SK-N-SH (cell line): ENCODE data around the gene PHF12. TPM values are rescaled to one million over a fixed set of nuclear protein-coding genes. Genes with fewer than 3 reads are reported as not detected.

Experiments used
- CTCF ChIA-PET: fragments of 300-600, 350-600 bp; formaldehyde crosslinking; extraction: SDS; loops from one replicate; lab custom pipeline; 2021; lab: Yijun Ruan, JAX
- POLR2A ChIA-PET: fragments of 350-600 bp; sonication (Branson Sonifier 250); formaldehyde crosslinking; extraction: SDS; loops from one replicate; lab custom pipeline; 2020; ENCODE audit warnings: antibody characterized with exemption, inconsistent platforms; lab: Yijun Ruan, JAX
- DNase-seq: peaks from one replicate; pipeline ENCODE4 v3.0.0; 2012
- H2AFZ ChIP-seq: fragments of 200-600 bp; sonication (generic); 2 replicates; pipeline ENCODE4 v1.8.1; 2016; ENCODE audit warnings: antibody characterized with exemption, mild to moderate bottlenecking, low read depth
- H3F3A ChIP-seq: fragments of 200-600 bp; sonication (generic); replicated peaks from 2 replicates; pipeline ENCODE3; 2016; ENCODE audit warnings: antibody characterized with exemption, mild to moderate bottlenecking; ENCODE audit not compliant: insufficient read depth
- H3K27ac ChIP-seq, 2 experiments: fragments of 200-500 bp in 1 of 2; fragments of 200-600 bp in 1 of 2; sonication (Bioruptor generic) in 1 of 2; sonication (generic), shearing (Covaris generic) in 1 of 2; 2 replicates each; pipeline versions ENCODE4 v1.5.1 to v1.6.1; 2014 to 2016; ENCODE audit warnings: low read depth in 2 of 2, inconsistent platforms in 1 of 2, low read length in 1 of 2, mild to moderate bottlenecking in 1 of 2, mixed read lengths in 1 of 2
- H3K27me3 ChIP-seq: fragments of 200-600 bp; sonication (generic), shearing (Covaris generic); 2 replicates; pipeline ENCODE4 v1.6.1; 2016; ENCODE audit warnings: mixed run types; ENCODE audit not compliant: insufficient read depth
- H3K36me3 ChIP-seq, 2 experiments: fragments of 200-500 bp in 1 of 2; fragments of 200-600 bp in 1 of 2; sonication (Bioruptor generic) in 1 of 2; sonication (generic) in 1 of 2; replicated peaks in 1 of 2; 2 replicates each; pipeline versions ENCODE3 to v1.5.1; 2014 to 2016; ENCODE audit warnings: low read length in 1 of 2, mild to moderate bottlenecking in 1 of 2; ENCODE audit not compliant: insufficient read depth in 2 of 2, control insufficient read depth in 1 of 2
- H3K4me1 ChIP-seq, 2 experiments: fragments of 200-500 bp in 1 of 2; fragments of 200-600 bp in 1 of 2; sonication (Bioruptor generic) in 1 of 2; sonication (generic), shearing (Covaris generic) in 1 of 2; 2 replicates each; pipeline versions ENCODE4 v1.5.1 to v1.6.1; 2014 to 2016; ENCODE audit warnings: low read depth in 1 of 2, low read length in 1 of 2, mixed run types in 1 of 2; ENCODE audit not compliant: insufficient read depth in 2 of 2, control insufficient read depth in 1 of 2
- H3K4me2 ChIP-seq: fragments of 200-600 bp; sonication (generic), shearing (Covaris generic); 2 replicates; pipeline ENCODE4 v1.6.1; 2017; ENCODE audit warnings: mixed run types
- H3K4me3 ChIP-seq, 2 experiments: fragments of 200-500 bp in 1 of 2; fragments of 200-600 bp in 1 of 2; sonication (Bioruptor generic) in 1 of 2; sonication (generic), shearing (Covaris generic) in 1 of 2; 2 replicates each; pipeline versions ENCODE4 v1.5.1 to v1.8.1; 2014 to 2016; ENCODE audit warnings: low read depth in 2 of 2, inconsistent platforms in 1 of 2, low read length in 1 of 2, mild to moderate bottlenecking in 1 of 2, mixed read lengths in 1 of 2, moderate library complexity in 1 of 2
- H3K79me2 ChIP-seq: fragments of 200-600 bp; sonication (generic); 2 replicates; pipeline ENCODE4 v1.8.1; 2017; ENCODE audit warnings: mild to moderate bottlenecking; ENCODE audit not compliant: insufficient read depth
- H3K9ac ChIP-seq: fragments of 200-600 bp; sonication (generic); 2 replicates; pipeline ENCODE4 v1.6.1; 2017; ENCODE audit warnings: mixed run types
- H3K9me2 ChIP-seq: fragments of 200-600 bp; sonication (generic); 2 replicates; pipeline ENCODE4 v1.6.1; 2017; ENCODE audit warnings: mixed run types
- H3K9me3 ChIP-seq: fragments of 200-600 bp; sonication (generic); 2 replicates; pipeline ENCODE4 v1.6.1; 2017; ENCODE audit warnings: mixed run types, mild to moderate bottlenecking, moderate library complexity
- H4K20me1 ChIP-seq: fragments of 200-600 bp; sonication (generic); 2 replicates; pipeline ENCODE4 v1.6.1; 2017; ENCODE audit warnings: mild to moderate bottlenecking, mixed run types; ENCODE audit not compliant: insufficient read depth
- FOSL2 ChIP-seq: IDR thresholded peaks from 2 replicates; pipeline ENCODE4 v1.4.0; 2012; ENCODE audit warnings: low read depth, mild to moderate bottlenecking, moderate library complexity, borderline replicate concordance
- JUND ChIP-seq: IDR thresholded peaks from 2 replicates; pipeline ENCODE4 v1.4.0; 2012
- POLR2AphosphoS5 ChIP-seq: IDR thresholded peaks from 2 replicates; pipeline ENCODE4 v1.6.1; 2012; ENCODE audit warnings: low read depth, low read length
- RXRA ChIP-seq: IDR thresholded peaks from 2 replicates; pipeline ENCODE4 v1.4.0; 2012; ENCODE audit warnings: low read depth, mild to moderate bottlenecking, borderline replicate concordance
- WGBS: methylation state at CpG from one replicate; pipeline ENCODE4 v1.1.6; 2017; ENCODE audit warnings: low lambda C conversion rate; 5-methylcytosine and 5-hydroxymethylcytosine counted together
- polyA plus RNA-seq, 3 experiments: library from polyadenylated mRNA; depleted of rRNA; stranded (reverse); fragments of >200 nt; gene quantifications; 2 replicates each; pipeline ENCODE4 v1.2.3, GENCODE V29; 2012

Gene PHF12
- polyA plus RNA-seq, 1 of the 3 experiments (the other 2 are of a cell fraction) = 24.0 TPM

DNA sequence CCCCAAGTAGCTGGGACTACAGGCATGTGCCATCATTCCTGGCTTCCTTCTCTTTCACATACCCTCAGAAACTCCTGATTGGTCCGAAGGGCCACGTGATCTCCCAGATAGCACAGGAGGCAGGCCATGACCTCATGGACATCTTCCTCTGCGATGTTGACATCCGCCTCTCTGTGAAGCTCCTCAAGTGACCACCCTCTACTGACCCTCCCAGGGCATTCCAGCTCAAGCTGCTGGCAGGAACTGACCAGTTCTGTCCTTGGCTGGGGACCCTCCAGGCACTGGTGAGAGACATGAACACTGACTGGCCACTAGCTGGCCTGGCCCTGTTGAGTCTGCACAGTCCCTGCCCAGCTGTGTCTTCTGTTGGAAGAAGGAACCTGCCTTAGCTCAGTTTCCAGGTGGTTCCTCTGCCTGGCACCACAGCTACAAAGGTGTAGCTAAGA is 90.9 kb downstream of the PHF12 start:
- H3K9me3 ChIP-seq = no peaks in the 10 kb centered on the region
- H3K79me2 ChIP-seq = peaks cover 9% of the 10 kb centered on the region
- H3K27me3 ChIP-seq = no peaks in the 10 kb centered on the region
- DNase-seq = no peak
- WGBS = 94% methylated on average over 4 of the region's 4 CpGs
- POLR2A ChIA-PET = interaction anchor here (0.7 to 1.0 kb wide), 2 partner anchors 18 to 91 kb away, joined by 3 read pairs; partner anchors contain the start of gene PHF12
- CTCF ChIA-PET = interaction anchor here (0.9 kb wide), 1 partner anchor 93 kb away, joined by 3 read pairs; no protein-coding TSS in a partner anchor
- H3F3A ChIP-seq = no peaks in the 10 kb centered on the region
- H2AFZ ChIP-seq = no peak overlapping the region
- H4K20me1 ChIP-seq = no peaks in the 10 kb centered on the region
- no peak overlapping the region for H3K27ac ChIP-seq
- no peak for TF ChIP-seq POLR2AphosphoS5
- no peak overlapping the region for H3K9ac ChIP-seq
- no peak overlapping the region for H3K4me3 ChIP-seq
- H3K36me3 ChIP-seq = peaks cover 7 to 28% of the 10 kb centered on the region in 2 experiments
- peaks cover 0 to 3% of the 10 kb centered on the region in 2 experiments; a peak in 2 of 4 replicates for H3K4me1 ChIP-seq
- H3K4me2 ChIP-seq = no peak overlapping the region
- no peaks in the 10 kb centered on the region for H3K9me2 ChIP-seq

DNA sequence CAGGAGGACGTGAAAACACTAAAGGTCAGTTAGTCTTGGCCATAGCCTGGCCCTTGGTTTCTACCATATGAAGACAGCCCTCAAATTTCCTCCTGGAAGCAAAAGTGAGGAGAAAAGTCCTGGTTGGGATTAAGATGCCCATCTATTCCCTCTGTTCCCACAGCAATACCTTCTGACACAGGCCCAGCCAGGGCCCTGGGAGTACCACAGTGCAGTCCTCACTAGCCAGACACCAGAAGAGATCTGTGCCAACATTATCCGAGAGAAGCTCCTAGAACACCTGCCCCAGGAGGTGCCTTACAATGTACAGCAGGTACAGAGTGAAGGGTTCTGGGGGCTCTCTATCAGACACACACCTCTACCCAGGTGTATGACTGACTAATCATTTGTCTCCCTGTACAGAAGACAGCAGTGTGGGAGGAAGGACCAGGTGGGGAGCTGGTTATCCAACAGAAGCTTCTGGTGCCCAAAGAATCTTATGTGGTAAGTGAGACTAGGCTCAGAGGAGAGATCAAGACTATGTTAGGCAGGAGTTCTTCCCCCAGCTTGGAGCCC is 92.4 kb downstream of the PHF12 start:
- Histone ChIP-seq H3K9me2 (no peaks in the 10 kb centered on the region), H3K9me3 (no peaks in the 10 kb centered on the region), H3K27me3 (no peaks in the 10 kb centered on the region), H3F3A (no peaks in the 10 kb centered on the region)
- ChIA-PET CTCF (interaction anchor here (1.0 to 1.5 kb wide), 3 partner anchors 10 to 132 kb away, joined by 3 to 5 read pairs (median 4); no protein-coding TSS in a partner anchor), POLR2A (interaction anchor here (0.5 kb wide), 1 partner anchor 11 kb away, joined by 3 read pairs; no protein-coding TSS in a partner anchor)
- WGBS = 42% methylated on average over 2 of the region's 2 CpGs
- DNase-seq = no peak
- TF ChIP-seq POLR2AphosphoS5 (no peak), JUND (no peak), RXRA (no peak)
- TF ChIP-seq, all 33 proteins: peak for 0
- Histone ChIP-seq H3K4me3 (no peak overlapping the region), H3K79me2 (peaks cover 14% of the 10 kb centered on the region), H3K9ac (no peak overlapping the region), H4K20me1 (no peaks in the 10 kb centered on the region), H3K27ac (no peak overlapping the region), H2AFZ (no peak overlapping the region), H3K36me3 (peaks cover 7 to 28% of the 10 kb centered on the region in 2 experiments), H3K4me1 (peaks cover 0 to 5% of the 10 kb centered on the region in 2 experiments; a peak in 2 of 4 replicates), H3K4me2 (no peak overlapping the region)

DNA sequence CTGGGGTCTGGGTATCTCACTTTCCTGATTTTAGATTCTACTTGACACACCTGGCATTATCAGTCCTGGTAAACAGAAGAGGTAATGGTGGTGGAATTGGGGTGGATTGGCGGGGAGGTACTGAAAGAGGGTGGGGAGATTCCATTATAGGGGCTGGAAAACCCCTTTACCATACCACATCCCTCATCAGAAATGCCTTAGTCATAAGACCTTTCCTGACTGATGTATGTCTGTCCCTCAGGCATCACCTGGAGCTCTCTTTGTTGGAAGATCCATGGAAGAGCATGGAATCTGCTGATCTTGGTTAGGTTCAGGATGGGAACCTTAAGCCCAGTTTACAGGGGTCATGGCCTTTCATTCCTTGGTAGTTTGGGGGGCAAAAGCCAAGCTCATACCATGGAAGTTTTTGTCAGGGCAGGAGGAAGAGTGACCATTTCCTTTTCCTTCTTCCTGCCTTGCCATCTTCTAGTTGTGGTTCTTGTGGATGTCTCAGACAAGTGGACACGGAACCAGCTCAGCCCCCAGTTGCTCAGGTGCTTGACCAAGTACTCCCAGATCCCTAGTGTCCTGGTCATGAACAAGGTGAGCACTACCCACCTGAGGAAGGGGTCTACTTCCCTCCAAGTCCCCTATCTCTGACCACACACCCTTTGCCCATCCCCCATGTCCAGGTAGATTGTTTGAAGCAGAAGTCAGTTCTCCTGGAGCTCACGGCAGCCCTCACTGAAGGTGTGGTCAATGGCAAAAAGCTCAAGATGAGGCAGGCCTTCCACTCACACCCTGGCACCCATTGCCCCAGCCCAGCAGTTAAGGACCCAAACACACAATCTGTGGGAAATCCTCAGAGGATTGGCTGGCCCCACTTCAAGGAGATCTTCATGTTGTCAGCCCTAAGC is 93.2 kb downstream of the PHF12 start:
- Histone ChIP-seq H3K4me2 (no peak overlapping the region), H4K20me1 (no peaks in the 10 kb centered on the region), H3K79me2 (peaks cover 14% of the 10 kb centered on the region), H3K36me3 (peaks cover 7 to 28% of the 10 kb centered on the region in 2 experiments), H3K9me3 (no peaks in the 10 kb centered on the region), H3K4me3 (no peak overlapping the region), H3K9ac (no peak overlapping the region), H3K9me2 (no peaks in the 10 kb centered on the region), H3K27ac (no peak overlapping the region), H3K4me1 (peaks cover 0 to 5% of the 10 kb centered on the region in 2 experiments; a peak in 2 of 4 replicates), H2AFZ (no peak overlapping the region), H3F3A (no peaks in the 10 kb centered on the region), H3K27me3 (no peaks in the 10 kb centered on the region)
- no peak for TF ChIP-seq FOSL2
- no peak for TF ChIP-seq RXRA
- POLR2A ChIA-PET = no interaction called here
- CTCF ChIA-PET = interaction anchor here (0.8 to 1.5 kb wide), 5 partner anchors 9 to 131 kb away, joined by 3 to 4 read pairs (median 3); no protein-coding TSS in a partner anchor
- 97% methylated on average over 3 of the region's 3 CpGs for WGBS
- no peak for DNase-seq
